ENCODE results near the gene REL. TPM values are rescaled to one million over a fixed set of nuclear protein-coding genes. Genes with fewer than 3 reads are reported as not detected.

The REL gene
- total RNA-seq, 1 donor from 2014 or later = 5.4 TPM

GRCh38 chr2:60961457-60961856 lies 80.1 kb downstream of the REL start:
- no peaks in the 10 kb centered on the region for H3K36me3 Mint-ChIP-seq (ENCODE audit: low read depth)
- H3K27ac Mint-ChIP-seq (ENCODE audit: unreplicated experiment) = no peak overlapping the region
- H3K27me3 Mint-ChIP-seq (ENCODE audit: low read depth) = no peaks in the 10 kb centered on the region
- peaks cover 18% of the 10 kb centered on the region for H3K4me1 Mint-ChIP-seq (ENCODE audit: low read depth)
- H3K4me3 Mint-ChIP-seq (ENCODE audit: unreplicated experiment) = no peak overlapping the region
- DNase-seq (ENCODE audit: low spot score) = no peak
- TF ChIP-seq CTCF (IDR thresholded peaks at IDR 0.05) = no peak
- H3K9me3 Mint-ChIP-seq (ENCODE audit: low read depth) = no peaks in the 10 kb centered on the region

- H3K27ac Mint-ChIP-seq (ENCODE audit: unreplicated experiment) = no peak overlapping the region
- no peak for TF ChIP-seq CTCF (IDR thresholded peaks at IDR 0.05)
- no peaks in the 10 kb centered on the region for H3K27me3 Mint-ChIP-seq (ENCODE audit: low read depth)
Observed at GRCh38 chr2:60962528-60962927, 81.2 kb downstream of the REL start.

GRCh38 chr2:60963190-60963589 lies 81.8 kb downstream of the REL start:
- no peaks in the 10 kb centered on the region for H3K36me3 Mint-ChIP-seq (ENCODE audit: low read depth)
- no peak for DNase-seq (ENCODE audit: low spot score)
- no peak for TF ChIP-seq CTCF (IDR thresholded peaks at IDR 0.05)
- H3K4me1 Mint-ChIP-seq (ENCODE audit: low read depth) = peaks cover 18% of the 10 kb centered on the region
- no peak overlapping the region for H3K27ac Mint-ChIP-seq (ENCODE audit: unreplicated experiment)
- no peaks in the 10 kb centered on the region for H3K27me3 Mint-ChIP-seq (ENCODE audit: low read depth)
- no peak overlapping the region for H3K4me3 Mint-ChIP-seq (ENCODE audit: unreplicated experiment)
- no peaks in the 10 kb centered on the region for H3K9me3 Mint-ChIP-seq (ENCODE audit: low read depth)

More at GRCh38 chr2:60962528-60962927, 81.2 kb downstream of the REL start:
- DNase-seq (ENCODE audit: low spot score) = no peak
- no peaks in the 10 kb centered on the region for H3K36me3 Mint-ChIP-seq (ENCODE audit: low read depth)
- H3K4me1 Mint-ChIP-seq (ENCODE audit: low read depth) = peaks cover 18% of the 10 kb centered on the region
- H3K9me3 Mint-ChIP-seq (ENCODE audit: low read depth) = no peaks in the 10 kb centered on the region
- H3K4me3 Mint-ChIP-seq (ENCODE audit: unreplicated experiment) = no peak overlapping the region

- no peak for DNase-seq (ENCODE audit: low spot score)
- Mint-ChIP-seq H3K27me3 (ENCODE audit: low read depth) (no peaks in the 10 kb centered on the region), H3K9me3 (ENCODE audit: low read depth) (no peaks in the 10 kb centered on the region), H3K4me3 (ENCODE audit: unreplicated experiment) (no peak overlapping the region), H3K4me1 (ENCODE audit: low read depth) (peaks cover 9% of the 10 kb centered on the region), H3K27ac (ENCODE audit: unreplicated experiment) (no peak overlapping the region), H3K36me3 (ENCODE audit: low read depth) (no peaks in the 10 kb centered on the region)
- TF ChIP-seq CTCF (IDR thresholded peaks at IDR 0.05) = no peak
Observed at GRCh38 chr2:60964651-60965498, 83.5 kb downstream of the REL start.

GRCh38 chr2:60965499-60965785 lies 84.1 kb downstream of the REL start:
- Mint-ChIP-seq H3K4me3 (ENCODE audit: unreplicated experiment) (no peak overlapping the region), H3K27ac (ENCODE audit: unreplicated experiment) (no peak overlapping the region), H3K27me3 (ENCODE audit: low read depth) (no peaks in the 10 kb centered on the region), H3K9me3 (ENCODE audit: low read depth) (no peaks in the 10 kb centered on the region), H3K4me1 (ENCODE audit: low read depth) (peaks cover 9% of the 10 kb centered on the region), H3K36me3 (ENCODE audit: low read depth) (no peaks in the 10 kb centered on the region)
- no peak for DNase-seq (ENCODE audit: low spot score)
- no peak for TF ChIP-seq CTCF (IDR thresholded peaks at IDR 0.05)
